Right lobe of liver (tissue), 6 donors: ENCODE results near the gene SLC44A1. TPM values are rescaled to one million over a fixed set of nuclear protein-coding genes. Genes with fewer than 3 reads are reported as not detected.

Experiments used
- ATAC-seq, 4 donors: fragments of 200-7000 bp; cut with Tn5 transposase; one replicate each; pipeline ENCODE4 v1.9.1; 2020; ENCODE audit warnings: mild to moderate bottlenecking in 4 of 4, moderate library complexity in 4 of 4
- DNase-seq, 3 donors: peaks; one replicate each; pipeline ENCODE4 v3.0.0-alpha.2; 2020
- H3K27ac ChIP-seq, 3 donors: fragments of 200-600 bp; one replicate each; pipeline ENCODE4 v1.8.0; 2022
- H3K27me3 ChIP-seq, 2 donors: fragments of 200-600 bp; one replicate each; pipeline ENCODE4 v1.8.0; 2022
- H3K36me3 ChIP-seq, 4 donors: fragments of 200-600 bp; sonication (generic) in 1 of 4; one replicate each; pipeline versions ENCODE4 v1.5.1 to v1.8.0; 2017 to 2022; ENCODE audit warnings: control low read depth in 1 of 4
- H3K4me1 ChIP-seq, 4 donors: fragments of 200-600 bp; sonication (generic) in 1 of 4; one replicate each; pipeline versions ENCODE4 v1.5.1 to v1.8.0; 2017 to 2022; ENCODE audit warnings: control low read depth in 1 of 4
- H3K4me3 ChIP-seq, 3 donors: fragments of 200-600 bp; one replicate each; pipeline ENCODE4 v1.8.0; 2022
- H3K9me3 ChIP-seq, 4 donors: fragments of 200-600 bp; sonication (generic) in 1 of 4; one replicate each; pipeline versions ENCODE4 v1.5.1 to v1.8.0; 2017 to 2022; ENCODE audit warnings: control low read depth in 1 of 4
- CTCF ChIP-seq, 4 donors: fragments of 200-600 bp in 3 of 4; fragments of 450-650 bp in 1 of 4; IDR thresholded peaks; one replicate each; pipeline versions ENCODE4 v1.5.1 to v1.8.0; 2016 to 2022; ENCODE audit warnings: antibody characterized with exemption in 4 of 4, mild to moderate bottlenecking in 2 of 4
- POLR2A ChIP-seq: fragments of 450-650 bp; IDR thresholded peaks from one replicate; pipeline ENCODE4 v1.6.1; 2017; ENCODE audit warnings: antibody characterized with exemption, mild to moderate bottlenecking
- WGBS: methylation state at CpG from one replicate; pipeline ENCODE4 v1.1.6; 2018; ENCODE audit warnings: low coverage, low lambda C conversion rate; ENCODE audit not compliant: insufficient coverage; ENCODE audit errors: missing lambda C conversion rate; 5-methylcytosine and 5-hydroxymethylcytosine counted together
- intact Hi-C, 2 donors: fragments of 100-400 bp; cut with DNase I; formaldehyde crosslinking; loops; one replicate each; pipeline versions ENCODE4 v1.11.2 to v1.14.1; 2022
- total RNA-seq, 6 experiments: library from RNA; depleted of rRNA in 2 of 6; stranded (reverse); fragments of >200 nt in 2 of 6; fragmentation: NEBNext Ultra II Directional in 3 of 6; extraction: Animal tissue kit (Norgen Biotek cat#: 25700) in 3 of 6; gene quantifications; one replicate each; pipeline versions ENCODE4 v1.1.0 to v1.2.4, GENCODE V29; 2016 to 2023
- donor health status: DM: no; HTN: yes; CAD: no.
- donor health status: DM: no; HTN: no; CAD: no.
- donor health status: DM: no; HTN: no; CAD: no.
- donor health status: DM: no; HTN: yes; CAD: no.
- donor health status: DM: no; HTN: yes; CAD: no.

Gene SLC44A1
- total RNA-seq, 6 experiments from 2014 or later, result 44.7 to 73.2 (median 50.1) TPM

GRCh38 chr9:105316703-105317102 is 72.3 kb downstream of the SLC44A1 start:
- intact Hi-C loops, result no loop called here
- TF ChIP-seq POLR2A (no peak), CTCF (IDR thresholded peaks at IDR 0.05) (no peak)
- ATAC-seq (no peak), DNase-seq (no peak)
- Histone ChIP-seq H3K27ac (no peak overlapping the region), H3K36me3 (no peaks in the 10 kb centered on the region), H3K9me3 (no peaks in the 10 kb centered on the region), H3K4me3 (no peak overlapping the region), H3K27me3 (no peaks in the 10 kb centered on the region), H3K4me1 (peaks cover 0 to 25% (median 6%) of the 10 kb centered on the region in 4 donors)
- 100% methylated on average over 2 of the region's 2 CpGs for WGBS

DNA sequence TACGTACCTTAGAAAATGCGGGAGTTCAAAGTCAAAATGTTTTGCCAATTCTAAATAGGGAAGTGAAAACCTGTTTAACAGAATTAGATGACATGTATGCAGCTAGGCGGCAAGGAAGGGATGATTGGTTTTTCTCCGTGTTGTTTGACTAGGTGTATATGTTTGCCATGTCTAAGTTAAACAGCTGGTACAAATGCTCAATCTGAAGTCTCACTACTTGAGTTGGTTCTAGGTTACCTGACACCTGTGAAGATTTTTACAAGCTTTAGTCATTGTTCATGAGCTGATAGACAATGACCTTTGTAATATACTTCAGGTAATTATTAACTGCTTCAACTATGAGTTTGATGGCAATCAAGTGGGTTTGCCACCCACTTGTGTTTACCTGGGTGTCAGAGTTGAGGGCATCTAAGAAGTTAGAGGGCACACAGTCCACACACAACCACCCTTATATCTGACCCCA is 74.3 kb downstream of the SLC44A1 start:
- ATAC-seq, result peak; percentile 82 to 92 (median 90)
- H3K27ac ChIP-seq, result peak overlapping the region; percentile 7 to 68 (median 24)
- 31% methylated on average over 4 of the region's 4 CpGs for WGBS
- no peaks in the 10 kb centered on the region for H3K27me3 ChIP-seq
- no peaks in the 10 kb centered on the region for H3K36me3 ChIP-seq
- peak overlapping the region in 2 of 3 donors; percentile 3 to 4 for H3K4me3 ChIP-seq
- no peak for DNase-seq
- TF ChIP-seq POLR2A (no peak), CTCF (IDR thresholded peaks at IDR 0.05) (no peak)
- H3K4me1 ChIP-seq, result peaks cover 0 to 25% (median 6%) of the 10 kb centered on the region in 4 donors
- intact Hi-C loops, result no loop called here
- no peaks in the 10 kb centered on the region for H3K9me3 ChIP-seq

GRCh38 chr9:105319202-105319813 is 74.9 kb downstream of the SLC44A1 start:
- peak; percentile 22 to 53 (median 35) for ATAC-seq
- DNase-seq, result no peak
- Histone ChIP-seq H3K27ac (peak overlapping the region; percentile 7 to 68 (median 24)), H3K27me3 (no peaks in the 10 kb centered on the region), H3K4me1 (peaks cover 0 to 25% (median 6%) of the 10 kb centered on the region in 4 donors), H3K36me3 (no peaks in the 10 kb centered on the region), H3K9me3 (no peaks in the 10 kb centered on the region), H3K4me3 (no peak overlapping the region)
- TF ChIP-seq POLR2A (no peak), CTCF (IDR thresholded peaks at IDR 0.05) (no peak)
- WGBS, result 23% methylated on average over 5 of the region's 5 CpGs
- intact Hi-C loops, result no loop called here

GRCh38 chr9:105320568-105320967 is 76.1 kb downstream of the SLC44A1 start:
- ATAC-seq (no peak), DNase-seq (no peak)
- intact Hi-C loops, result no loop called here
- Histone ChIP-seq H3K4me3 (no peak overlapping the region), H3K4me1 (peaks cover 0 to 25% (median 6%) of the 10 kb centered on the region in 4 donors), H3K36me3 (no peaks in the 10 kb centered on the region), H3K9me3 (no peaks in the 10 kb centered on the region), H3K27ac (no peak overlapping the region), H3K27me3 (no peaks in the 10 kb centered on the region)
- TF ChIP-seq CTCF (IDR thresholded peaks at IDR 0.05), result no peak
- TF ChIP-seq POLR2A, result no peak
- 86% methylated on average over 3 of the region's 3 CpGs for WGBS
